Psoas muscle (tissue), 8 donors: ENCODE measurements around the gene TLE3. TPM values are rescaled to one million over a fixed set of nuclear protein-coding genes. Genes with fewer than 3 reads are reported as not detected.
"Not testable (repeated sequence)": the region's sequence is repeated elsewhere in the genome, so short reads cannot be mapped to it uniquely, and the experiment has no call there.

ENCODE experiments used
- ATAC-seq, 4 donors: fragments of 200-7000 bp; cut with Tn5 transposase; one replicate each; pipeline ENCODE4 v1.9.1; 2020; ENCODE audit warnings: moderate library complexity in 3 of 4, mild to moderate bottlenecking in 2 of 4
- DNase-seq, 2 donors: peaks; one replicate each; pipeline ENCODE4 v3.0.0-alpha.2; 2020
- H3K27ac ChIP-seq: fragments of 200-600 bp; one replicate; pipeline ENCODE4 v1.8.0; 2022
- H3K27me3 ChIP-seq, 3 donors: fragments of 200-600 bp in 1 of 3; one replicate each; pipeline versions ENCODE4 v1.6.1 to v1.8.0; 2013 to 2022; ENCODE audit warnings: low read length in 2 of 3, mild to moderate bottlenecking in 2 of 3, moderate library complexity in 1 of 3; ENCODE audit not compliant: insufficient read depth in 3 of 3
- H3K36me3 ChIP-seq, 2 donors: fragments of 200-600 bp in 1 of 2; one replicate each; pipeline versions ENCODE4 v1.6.1 to v1.8.0; 2013 to 2022; ENCODE audit warnings: low read depth in 1 of 2, mild to moderate bottlenecking in 1 of 2, moderate library complexity in 1 of 2; ENCODE audit not compliant: insufficient read depth in 1 of 2
- H3K4me1 ChIP-seq: fragments of 200-600 bp; one replicate; pipeline ENCODE4 v1.8.0; 2022
- H3K4me3 ChIP-seq: fragments of 200-600 bp; one replicate; pipeline ENCODE4 v1.8.0; 2022; ENCODE audit warnings: mild to moderate bottlenecking
- H3K9me3 ChIP-seq: fragments of 200-600 bp; one replicate; pipeline ENCODE4 v1.8.0; 2022
- CTCF ChIP-seq: fragments of 200-600 bp; IDR thresholded peaks from one replicate; pipeline ENCODE4 v1.8.0; 2022; ENCODE audit warnings: antibody characterized with exemption
- WGBS, 3 donors: extraction: QIAGEN DNeasy Blood & Tissue Kit; methylation state at CpG; one replicate each; pipeline versions ENCODE4 v1.1.6 to v1.1.7; 2013; 5-methylcytosine and 5-hydroxymethylcytosine counted together
- intact Hi-C, 2 donors: fragments of 100-400 bp; cut with DNase I; formaldehyde crosslinking; loops; one replicate each; pipeline versions ENCODE4 v1.11.0 to v1.14.2; 2022
- polyA plus RNA-seq, 3 donors: library from polyadenylated mRNA; stranded (reverse); fragments of 200-250 nt; gene quantifications; one replicate each; pipeline ENCODE4 v1.2.3, GENCODE V29; 2013
- total RNA-seq, 4 donors: library from RNA; stranded (reverse); fragmentation: NEBNext Ultra II Directional in 2 of 4; extraction: Animal tissue kit (Norgen Biotek cat#: 25700) in 2 of 4; gene quantifications; one replicate each; pipeline versions ENCODE4 v1.2.1 to v1.2.4, GENCODE V29; 2021 to 2023
- donor health status: healthy with polysubstance abuse.
- donor health status: DM: no; HTN: no; CAD: no; lungs with moderate emphysema.
- donor health status: Bipolar disorder and iron deficiency.
- donor health status: healthy.
- donor health status: DM: yes; HTN: yes; CAD: no.
- donor health status: DM: no; HTN: no; CAD: no.
- donor health status: DM: no; HTN: no; CAD: no.
- donor health status: DM: yes; HTN: yes; CAD: no.

Gene TLE3
- total and polyA plus RNA-seq, 7 donors: 4.3 to 59.9 (median 10.8) TPM

DNA sequence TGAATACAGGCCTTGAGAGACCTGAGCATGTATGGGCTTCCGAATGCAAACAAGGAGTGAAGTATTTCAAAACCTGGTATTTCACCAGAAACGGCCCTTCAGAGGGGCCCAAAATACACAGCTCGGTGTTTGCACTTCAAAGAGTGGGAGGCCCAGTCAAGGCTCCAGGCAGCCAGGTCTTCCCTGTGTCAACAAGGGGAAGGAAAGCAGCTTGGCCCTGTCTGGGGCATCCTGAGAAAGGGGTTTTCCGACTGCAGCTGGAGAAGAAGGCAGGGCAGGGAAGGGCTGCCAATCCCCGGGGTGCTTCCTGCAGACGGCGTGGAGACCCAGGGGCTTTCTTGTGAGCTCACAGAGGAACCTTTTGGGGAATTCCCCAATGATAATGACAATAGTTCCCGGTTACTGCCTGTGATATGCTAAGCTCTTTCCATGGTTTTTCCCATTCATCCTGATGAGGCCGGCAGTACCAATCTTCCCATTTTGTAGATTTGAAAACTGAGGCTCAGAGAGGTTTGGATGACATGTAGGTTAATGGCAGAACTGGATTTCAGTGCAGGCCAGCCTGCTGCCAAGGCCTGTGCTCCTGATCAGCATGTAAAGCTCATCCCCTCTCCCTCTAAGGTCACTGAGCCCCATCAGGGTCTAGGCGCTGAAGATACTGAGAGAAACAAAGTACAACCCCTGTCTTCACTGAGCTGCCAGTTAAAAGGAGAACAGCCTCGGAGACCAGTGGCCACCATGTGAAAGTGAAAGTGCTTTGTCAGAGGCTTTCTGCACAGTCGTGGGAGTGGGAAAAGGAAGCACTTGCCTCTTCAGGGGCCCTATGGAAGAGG, 43.0 kb upstream of the TLE3 start:
- DNase-seq (peak in 1 of 2 donors; percentile 39), ATAC-seq (peak in 2 of 4 donors; percentile 36 to 52)
- no peaks in the 10 kb centered on the region for H3K9me3 ChIP-seq
- H3K27ac ChIP-seq: no peak overlapping the region
- no peak overlapping the region for H3K4me3 ChIP-seq
- H3K36me3 ChIP-seq: no peaks in the 10 kb centered on the region
- intact Hi-C loops: no loop called here
- H3K4me1 ChIP-seq: no peaks in the 10 kb centered on the region
- TF ChIP-seq CTCF: no peak
- no peaks in the 10 kb centered on the region for H3K27me3 ChIP-seq
- 51 to 62% (median 56%) methylated on average over 12 of the region's 12 CpGs for WGBS, 3 donors

GRCh38 chr15:70140025-70140542, 42.4 kb upstream of the TLE3 start:
- Histone ChIP-seq H3K4me3 (no peak overlapping the region), H3K27me3 (no peaks in the 10 kb centered on the region), H3K9me3 (no peaks in the 10 kb centered on the region), H3K27ac (no peak overlapping the region), H3K36me3 (no peaks in the 10 kb centered on the region), H3K4me1 (no peaks in the 10 kb centered on the region)
- 94 to 96% (median 95%) methylated on average over 5 of the region's 5 CpGs for WGBS, 3 donors
- no peak for TF ChIP-seq CTCF
- peak in 1 of 4 donors; percentile 21 for ATAC-seq
- intact Hi-C loops: no loop called here
- no peak for DNase-seq

- no peak for TF ChIP-seq CTCF
- H3K27ac ChIP-seq: no peak overlapping the region
- 94 to 98% (median 96%) methylated on average over 4 of the region's 4 CpGs for WGBS, 3 donors
- intact Hi-C loops: no loop called here
- DNase-seq (no peak), ATAC-seq (no peak)
- H3K9me3 ChIP-seq: no peaks in the 10 kb centered on the region
- H3K36me3 ChIP-seq: no peaks in the 10 kb centered on the region
- H3K4me3 ChIP-seq: no peak overlapping the region
- no peaks in the 10 kb centered on the region for H3K27me3 ChIP-seq
- H3K4me1 ChIP-seq: no peaks in the 10 kb centered on the region
These were observed 40.2 kb upstream of the TLE3 start for GRCh38 chr15:70137967-70138366.

- H3K27ac ChIP-seq, H3K36me3 ChIP-seq, DNase-seq, H3K4me3 ChIP-seq, H3K4me1 ChIP-seq, intact Hi-C loops, H3K9me3 ChIP-seq, H3K27me3 ChIP-seq, ATAC-seq: not testable (repeated sequence)
- 93 to 100% (median 100%) methylated on average over 1 of the region's 1 CpG for WGBS, 3 donors
These were observed 39.3 kb upstream of the TLE3 start for GRCh38 chr15:70137021-70137420.

- ATAC-seq: no peak
- no peaks in the 10 kb centered on the region for H3K36me3 ChIP-seq
- WGBS, 3 donors: 71 to 78% (median 77%) methylated on average over 7 of the region's 7 CpGs
- no peak for DNase-seq
- no peak overlapping the region for H3K4me3 ChIP-seq
- H3K9me3 ChIP-seq: no peaks in the 10 kb centered on the region
- peaks cover 8% of the 10 kb centered on the region for H3K4me1 ChIP-seq
- TF ChIP-seq CTCF: no peak
- H3K27ac ChIP-seq: no peak overlapping the region
- H3K27me3 ChIP-seq: no peaks in the 10 kb centered on the region
- intact Hi-C loops: no loop called here
These were observed 36.2 kb upstream of the TLE3 start for GRCh38 chr15:70133781-70134421.
